KMS-11 (cell line): ENCODE results near the gene ARID1B.

ENCODE experiments used
- H2AFZ ChIP-seq: fragments of 200-600 bp; sonication (generic); 2 replicates; pipeline ENCODE4 v1.6.1; 2016; ENCODE audit warnings: antibody characterized with exemption, mixed run types, low read depth
- H3K27ac ChIP-seq: fragments of 200-600 bp; sonication (generic); 2 replicates; pipeline ENCODE4 v1.6.1; 2016; ENCODE audit warnings: mild to moderate bottlenecking, mixed run types
- H3K27me3 ChIP-seq: fragments of 200-600 bp; sonication (generic); 2 replicates; pipeline ENCODE4 v1.6.1; 2017; ENCODE audit warnings: mild to moderate bottlenecking, low read depth, mixed run types, moderate library complexity; ENCODE audit not compliant: insufficient read depth
- H3K36me3 ChIP-seq: fragments of 200-600 bp; sonication (generic); 2 replicates; pipeline ENCODE4 v1.6.1; 2017; ENCODE audit warnings: mild to moderate bottlenecking, mixed run types; ENCODE audit not compliant: insufficient read depth
- H3K4me1 ChIP-seq: fragments of 200-600 bp; sonication (generic); 2 replicates; pipeline ENCODE4 v1.6.1; 2016; ENCODE audit warnings: mild to moderate bottlenecking, low read depth, mixed run types; ENCODE audit not compliant: poor library complexity, severe bottlenecking
- H3K4me2 ChIP-seq: fragments of 200-600 bp; sonication (generic); 2 replicates; pipeline ENCODE4 v1.7.0; 2016; ENCODE audit warnings: mild to moderate bottlenecking, mixed run types
- H3K4me3 ChIP-seq: fragments of 200-600 bp; sonication (generic); IDR thresholded peaks from 2 replicates; pipeline ENCODE4 v1.6.1; 2017; ENCODE audit warnings: low read depth, low read length, mixed read lengths; ENCODE audit not compliant: insufficient read depth
- H3K79me2 ChIP-seq: fragments of 200-600 bp; sonication (generic); 2 replicates; pipeline ENCODE4 v1.6.1; 2016; ENCODE audit warnings: low read depth, mixed run types; ENCODE audit not compliant: insufficient read depth
- H3K9ac ChIP-seq: fragments of 200-600 bp; sonication (generic); 2 replicates; pipeline ENCODE4 v1.6.1; 2016; ENCODE audit warnings: mild to moderate bottlenecking, mixed run types
- H4K20me1 ChIP-seq: fragments of 200-600 bp; sonication (generic); 2 replicates; pipeline ENCODE4 v1.6.1; 2016; ENCODE audit warnings: mild to moderate bottlenecking, mixed run types; ENCODE audit not compliant: insufficient read depth
- CTCF ChIP-seq: fragments of 200-600 bp; sonication (generic); conservative IDR thresholded peaks from 2 replicates; pipeline ENCODE4 v1.6.1; 2017; ENCODE audit warnings: low read depth, mild to moderate bottlenecking, antibody characterized with exemption, low read length, moderate library complexity, mixed read lengths

ARID1B gene

GRCh38 chr6:156748504-156748903 is 28.7 kb upstream of the ARID1B start:
- no peak overlapping the region for H3K9ac ChIP-seq
- no peaks in the 10 kb centered on the region for H3K4me1 ChIP-seq
- H3K4me3 ChIP-seq, result no peak overlapping the region
- H3K27ac ChIP-seq, result no peak overlapping the region
- H3K27me3 ChIP-seq, result no peaks in the 10 kb centered on the region
- H2AFZ ChIP-seq, result no peak overlapping the region
- no peaks in the 10 kb centered on the region for H3K79me2 ChIP-seq
- H3K36me3 ChIP-seq, result no peaks in the 10 kb centered on the region
- H4K20me1 ChIP-seq, result no peaks in the 10 kb centered on the region
- no peak overlapping the region for H3K4me2 ChIP-seq
- no peak for TF ChIP-seq CTCF

GRCh38 chr6:156752666-156753301 is 24.4 kb upstream of the ARID1B start:
- H3K79me2 ChIP-seq, result no peaks in the 10 kb centered on the region
- TF ChIP-seq CTCF, result no peak
- H3K36me3 ChIP-seq, result no peaks in the 10 kb centered on the region
- H2AFZ ChIP-seq, result no peak overlapping the region
- H3K4me1 ChIP-seq, result peaks cover 6% of the 10 kb centered on the region
- no peak overlapping the region for H3K4me2 ChIP-seq
- H3K9ac ChIP-seq, result no peak overlapping the region
- no peak overlapping the region for H3K27ac ChIP-seq
- H4K20me1 ChIP-seq, result no peaks in the 10 kb centered on the region
- no peaks in the 10 kb centered on the region for H3K27me3 ChIP-seq
- H3K4me3 ChIP-seq, result no peak overlapping the region

- no peaks in the 10 kb centered on the region for H4K20me1 ChIP-seq
- no peak overlapping the region for H3K27ac ChIP-seq
- no peak overlapping the region for H3K9ac ChIP-seq
- no peaks in the 10 kb centered on the region for H3K27me3 ChIP-seq
- H3K4me3 ChIP-seq, result no peak overlapping the region
- H3K36me3 ChIP-seq, result no peaks in the 10 kb centered on the region
- no peak for TF ChIP-seq CTCF
- H2AFZ ChIP-seq, result no peak overlapping the region
- no peaks in the 10 kb centered on the region for H3K79me2 ChIP-seq
- H3K4me1 ChIP-seq, result peaks cover 6% of the 10 kb centered on the region
- H3K4me2 ChIP-seq, result no peak overlapping the region
These were observed 20.3 kb upstream of the ARID1B start for GRCh38 chr6:156756630-156757610.

- no peak overlapping the region for H3K4me3 ChIP-seq
- H3K9ac ChIP-seq, result no peak overlapping the region
- no peaks in the 10 kb centered on the region for H4K20me1 ChIP-seq
- no peak overlapping the region for H2AFZ ChIP-seq
- H3K27ac ChIP-seq, result no peak overlapping the region
- TF ChIP-seq CTCF, result no peak
- no peak overlapping the region for H3K4me2 ChIP-seq
- H3K79me2 ChIP-seq, result no peaks in the 10 kb centered on the region
- H3K36me3 ChIP-seq, result no peaks in the 10 kb centered on the region
- H3K4me1 ChIP-seq, result peaks cover 6% of the 10 kb centered on the region
- H3K27me3 ChIP-seq, result no peaks in the 10 kb centered on the region
These were observed 19.3 kb upstream of the ARID1B start for GRCh38 chr6:156757849-156758248.
